DND-41 (cell line): Measurements from ENCODE around the gene RASA4B.

Experiments used
- ATAC-seq: fragments of 200-7000 bp; cut with Tn5 transposase; 3 replicates; pipeline ENCODE4 v1.9.1; 2021; ENCODE audit warnings: low read depth; ENCODE audit not compliant: insufficient read depth
- DNase-seq: peaks from one replicate; pipeline ENCODE4 v3.0.0-alpha.2; 2020
- H2AFZ ChIP-seq: 2 replicates; pipeline ENCODE4 v1.6.0; 2012; ENCODE audit warnings: low read depth, low read length
- H3K27ac ChIP-seq: 2 replicates; pipeline ENCODE4 v1.5.1; 2012; ENCODE audit warnings: low read length, inconsistent platforms
- H3K27me3 ChIP-seq: fragments of 200-600 bp; sonication (generic); 2 replicates; pipeline ENCODE4 v1.6.0; 2012; ENCODE audit warnings: low read length, mild to moderate bottlenecking, inconsistent platforms; ENCODE audit not compliant: insufficient read depth, poor library complexity
- H3K36me3 ChIP-seq: 2 replicates; pipeline ENCODE4 v1.5.1; 2012; ENCODE audit warnings: low read length, inconsistent platforms; ENCODE audit not compliant: insufficient read depth
- H3K4me1 ChIP-seq: 2 replicates; pipeline ENCODE4 v1.5.1; 2012; ENCODE audit warnings: mild to moderate bottlenecking, low read length; ENCODE audit not compliant: insufficient read depth
- H3K4me2 ChIP-seq: 2 replicates; pipeline ENCODE4 v1.6.0; 2012; ENCODE audit warnings: mild to moderate bottlenecking, moderate library complexity, low read length, inconsistent platforms; ENCODE audit not compliant: insufficient read depth
- H3K4me3 ChIP-seq, 2 experiments: fragments of 200-600 bp in 1 of 2; shearing (Covaris generic) in 1 of 2; 2 replicates each; pipeline ENCODE4 v1.5.1; 2012 to 2016; ENCODE audit warnings: inconsistent platforms in 2 of 2, low read length in 2 of 2, mild to moderate bottlenecking in 2 of 2, low read depth in 1 of 2, moderate library complexity in 1 of 2
- H3K79me2 ChIP-seq: 2 replicates; pipeline ENCODE4 v1.6.0; 2012; ENCODE audit warnings: low read length, inconsistent platforms; ENCODE audit not compliant: insufficient read depth
- H3K9ac ChIP-seq: 2 replicates; pipeline ENCODE4 v1.6.0; 2012; ENCODE audit warnings: low read depth, mild to moderate bottlenecking, inconsistent platforms, low read length, moderate library complexity
- H3K9me3 ChIP-seq: 2 replicates; pipeline ENCODE4 v1.5.1; 2012; ENCODE audit warnings: low read length, moderate library complexity, mild to moderate bottlenecking, inconsistent platforms; ENCODE audit not compliant: insufficient read depth, severe bottlenecking
- H4K20me1 ChIP-seq: 2 replicates; pipeline ENCODE4 v1.6.0; 2012; ENCODE audit warnings: low read length; ENCODE audit not compliant: insufficient read depth
- EZH2 ChIP-seq: IDR thresholded peaks from 3 replicates; pipeline ENCODE4 v1.6.1; 2012; ENCODE audit warnings: borderline replicate concordance, low read depth, mild to moderate bottlenecking, moderate library complexity, low read length, inconsistent platforms; ENCODE audit not compliant: severe bottlenecking
- TF ChIP-seq, protein P1 (sequence below): IDR thresholded peaks from 2 replicates; pipeline ENCODE4 v1.5.1; 2012; ENCODE audit warnings: borderline replicate concordance, low read length, moderate library complexity, mild to moderate bottlenecking; ENCODE audit not compliant: poor library complexity, severe bottlenecking; ENCODE audit errors: extremely low read depth

Gene RASA4B

DNA sequence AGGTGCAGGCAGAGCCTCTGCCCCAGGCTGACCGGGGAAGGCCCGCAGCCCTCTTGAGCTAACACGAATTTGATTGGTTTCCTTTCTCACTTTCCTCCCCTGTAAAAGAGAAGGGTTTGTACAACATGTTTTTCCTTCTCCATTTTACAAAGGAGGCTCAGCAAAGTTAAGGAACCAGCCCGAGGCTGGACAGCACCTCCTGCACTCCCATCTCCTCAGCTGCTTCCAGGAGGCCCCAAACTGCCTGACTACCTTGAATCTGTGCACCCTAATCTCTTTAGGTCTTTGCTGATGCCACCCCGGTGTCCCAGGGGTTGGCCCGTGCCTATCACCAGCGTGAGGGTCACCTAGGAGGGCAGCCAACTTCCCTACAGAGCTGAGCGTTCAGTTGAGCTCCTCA, 57.1 kb downstream of the RASA4B start:
- no peaks in the 10 kb centered on the region for H3K27me3 ChIP-seq
- H3K9ac ChIP-seq = no peak overlapping the region
- DNase-seq = no peak

DNA sequence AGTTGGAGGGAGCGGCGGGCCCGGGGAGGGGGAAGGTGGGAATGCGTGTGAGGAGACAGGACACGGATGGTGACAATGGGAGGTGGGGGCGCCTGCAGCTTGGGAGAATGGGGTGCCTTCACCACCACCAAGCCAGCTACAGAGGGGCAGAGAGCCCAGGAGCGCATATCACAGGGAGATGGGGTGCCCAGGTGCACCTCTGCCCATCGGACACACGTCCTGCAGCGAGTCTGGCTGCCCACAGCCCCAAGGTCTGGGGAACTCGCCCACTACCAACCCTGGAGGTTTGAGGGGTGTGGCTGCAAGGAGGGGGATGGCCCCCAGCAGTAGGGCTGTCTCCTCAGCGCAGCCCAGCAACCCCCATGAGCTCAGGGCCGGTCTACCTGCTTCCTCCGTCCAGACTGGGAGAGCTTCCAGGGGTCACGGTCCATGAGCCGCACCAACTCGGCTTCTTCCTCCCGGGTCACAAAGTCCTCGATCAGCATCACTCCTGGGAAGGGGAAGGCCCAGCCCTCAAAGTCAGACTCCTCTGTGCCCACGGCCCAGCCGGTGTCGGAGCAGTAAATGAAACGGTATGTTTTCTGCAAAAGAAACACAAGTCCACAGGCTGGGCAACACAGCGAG, 58.2 kb downstream of the RASA4B start:
- Histone ChIP-seq H4K20me1 (no peaks in the 10 kb centered on the region), H3K4me1 (peaks cover 10% of the 10 kb centered on the region), H3K27ac (no peak overlapping the region), H3K9ac (no peak overlapping the region), H3K4me2 (no peak overlapping the region), H3K4me3 (no peak overlapping the region), H3K27me3 (no peaks in the 10 kb centered on the region), H3K36me3 (peaks cover 37% of the 10 kb centered on the region), H2AFZ (no peak overlapping the region), H3K9me3 (no peaks in the 10 kb centered on the region), H3K79me2 (peaks cover 31% of the 10 kb centered on the region)
- ATAC-seq = no peak
- TF ChIP-seq EZH2 = no peak
- DNase-seq = no peak

More for the DNA sequence above, 57.1 kb downstream of the RASA4B start:
- no peak overlapping the region for H2AFZ ChIP-seq
- H3K9me3 ChIP-seq = no peaks in the 10 kb centered on the region
- H3K4me2 ChIP-seq = no peak overlapping the region
- ATAC-seq = no peak
- H3K79me2 ChIP-seq = peaks cover 41% of the 10 kb centered on the region
- no peak for TF ChIP-seq EZH2
- TF ChIP-seq, protein P1, sequence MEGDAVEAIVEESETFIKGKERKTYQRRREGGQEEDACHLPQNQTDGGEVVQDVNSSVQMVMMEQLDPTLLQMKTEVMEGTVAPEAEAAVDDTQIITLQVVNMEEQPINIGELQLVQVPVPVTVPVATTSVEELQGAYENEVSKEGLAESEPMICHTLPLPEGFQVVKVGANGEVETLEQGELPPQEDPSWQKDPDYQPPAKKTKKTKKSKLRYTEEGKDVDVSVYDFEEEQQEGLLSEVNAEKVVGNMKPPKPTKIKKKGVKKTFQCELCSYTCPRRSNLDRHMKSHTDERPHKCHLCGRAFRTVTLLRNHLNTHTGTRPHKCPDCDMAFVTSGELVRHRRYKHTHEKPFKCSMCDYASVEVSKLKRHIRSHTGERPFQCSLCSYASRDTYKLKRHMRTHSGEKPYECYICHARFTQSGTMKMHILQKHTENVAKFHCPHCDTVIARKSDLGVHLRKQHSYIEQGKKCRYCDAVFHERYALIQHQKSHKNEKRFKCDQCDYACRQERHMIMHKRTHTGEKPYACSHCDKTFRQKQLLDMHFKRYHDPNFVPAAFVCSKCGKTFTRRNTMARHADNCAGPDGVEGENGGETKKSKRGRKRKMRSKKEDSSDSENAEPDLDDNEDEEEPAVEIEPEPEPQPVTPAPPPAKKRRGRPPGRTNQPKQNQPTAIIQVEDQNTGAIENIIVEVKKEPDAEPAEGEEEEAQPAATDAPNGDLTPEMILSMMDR = no peak
- peaks cover 41% of the 10 kb centered on the region for H3K36me3 ChIP-seq
- no peak overlapping the region for H3K4me3 ChIP-seq
- H3K27ac ChIP-seq = no peak overlapping the region
- no peaks in the 10 kb centered on the region for H4K20me1 ChIP-seq
- H3K4me1 ChIP-seq = peaks cover 13% of the 10 kb centered on the region

DNA sequence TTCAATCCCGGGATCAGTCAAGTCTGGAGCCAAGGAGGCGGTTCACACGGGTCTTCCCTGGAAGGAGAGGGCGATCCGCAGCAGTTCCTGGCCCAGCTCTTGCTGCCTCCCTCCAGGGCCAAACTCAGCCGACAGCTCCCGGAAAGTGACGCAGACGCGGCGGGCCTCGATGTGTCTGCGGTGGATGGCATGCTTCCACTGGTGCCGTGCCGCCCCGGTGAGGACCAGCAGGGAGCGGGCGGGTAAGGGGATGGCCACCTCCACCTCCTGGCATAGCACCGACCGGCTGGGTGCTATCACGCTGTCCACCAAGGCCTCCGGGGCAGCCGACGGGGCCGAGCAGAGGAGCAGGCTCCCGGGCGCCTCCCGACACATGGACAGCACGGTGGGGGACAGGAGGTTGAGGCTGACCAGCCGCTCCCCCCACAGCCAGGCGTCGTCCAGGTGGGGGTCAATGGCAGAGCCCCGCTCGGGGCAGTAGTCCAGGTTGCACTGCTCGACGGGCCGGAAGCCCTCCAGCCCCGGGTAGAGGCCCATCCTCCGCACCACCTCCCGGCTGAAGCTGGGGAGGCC, 60.1 kb downstream of the RASA4B start:
- Histone ChIP-seq H2AFZ (no peak overlapping the region), H3K4me3 (no peak overlapping the region), H4K20me1 (no peaks in the 10 kb centered on the region), H3K4me2 (no peak overlapping the region), H3K36me3 (peaks cover 37% of the 10 kb centered on the region), H3K79me2 (peaks cover 12% of the 10 kb centered on the region), H3K9ac (no peak overlapping the region), H3K4me1 (no peaks in the 10 kb centered on the region), H3K27ac (no peak overlapping the region), H3K9me3 (no peaks in the 10 kb centered on the region), H3K27me3 (no peaks in the 10 kb centered on the region)
- ATAC-seq = no peak
- TF ChIP-seq, protein P1 = no peak
- TF ChIP-seq EZH2 = no peak
- no peak for DNase-seq

DNA sequence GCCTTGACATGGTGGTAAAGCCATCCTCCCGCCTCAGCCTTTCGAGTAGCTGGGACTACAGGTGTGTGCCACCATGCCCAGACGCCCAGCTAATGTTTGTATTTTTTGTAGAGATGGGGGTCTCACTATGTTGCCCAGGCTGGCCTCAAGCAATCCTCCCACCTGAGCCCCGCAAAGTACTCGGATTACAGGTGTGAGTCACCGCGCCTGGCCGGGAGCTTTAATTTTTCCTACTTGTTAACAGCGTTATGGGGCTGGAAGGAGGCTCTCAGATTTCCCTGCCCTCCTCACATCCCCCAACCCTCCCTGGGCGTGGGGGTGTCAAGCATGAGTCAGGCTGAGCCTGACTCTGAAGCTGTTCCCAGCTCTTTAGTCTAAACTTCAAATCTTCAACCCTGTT, 61.2 kb downstream of the RASA4B start:
- no peak overlapping the region for H3K4me2 ChIP-seq

More for the DNA sequence above, 61.2 kb downstream of the RASA4B start:
- no peak overlapping the region for H2AFZ ChIP-seq
- peaks cover 37% of the 10 kb centered on the region for H3K36me3 ChIP-seq
- H3K27me3 ChIP-seq = no peaks in the 10 kb centered on the region
- H3K4me3 ChIP-seq = no peak overlapping the region
- no peak overlapping the region for H3K9ac ChIP-seq
- H3K4me1 ChIP-seq = no peaks in the 10 kb centered on the region
- no peak for ATAC-seq
- peaks cover 4% of the 10 kb centered on the region; the same call in 1 of the 2 replicates for H3K79me2 ChIP-seq
- H3K9me3 ChIP-seq = no peaks in the 10 kb centered on the region
- no peak for DNase-seq
- no peaks in the 10 kb centered on the region for H4K20me1 ChIP-seq
- no peak for TF ChIP-seq EZH2
- TF ChIP-seq, protein P1 = no peak
- H3K27ac ChIP-seq = no peak overlapping the region
